H9 (cell line): ENCODE results near the gene NUP210. TPM values are rescaled to one million over a fixed set of nuclear protein-coding genes. Genes with fewer than 3 reads are reported as not detected.

ENCODE experiments used
- DNase-seq: peaks from one replicate; pipeline ENCODE4 v3.0.0-alpha.2; 2017
- H2AFZ ChIP-seq: one replicate; pipeline ENCODE4 v1.6.1; 2013; ENCODE audit warnings: mild to moderate bottlenecking, low read length, control low read depth, moderate library complexity
- H2AK5ac ChIP-seq: 2 replicates; pipeline ENCODE4 v1.6.1; 2013; ENCODE audit warnings: low read length, control low read depth, mixed read lengths; ENCODE audit not compliant: insufficient read length
- H2BK120ac ChIP-seq: one replicate; pipeline ENCODE4 v1.6.1; 2013; ENCODE audit warnings: low read depth, mild to moderate bottlenecking, low read length, control low read depth, inconsistent platforms; ENCODE audit not compliant: poor library complexity, severe bottlenecking
- H2BK12ac ChIP-seq: 2 replicates; pipeline ENCODE4 v1.6.1; 2013; ENCODE audit warnings: low read length, control low read depth, mixed read lengths, low read depth; ENCODE audit not compliant: insufficient read length
- H2BK15ac ChIP-seq: 2 replicates; pipeline ENCODE4 v1.6.1; 2013; ENCODE audit warnings: low read depth, low read length, control low read depth
- H2BK20ac ChIP-seq: one replicate; pipeline ENCODE4 v1.6.1; 2013; ENCODE audit warnings: low read depth, mild to moderate bottlenecking, low read length, control low read depth, inconsistent platforms; ENCODE audit not compliant: poor library complexity, severe bottlenecking
- H2BK5ac ChIP-seq: 2 replicates; pipeline ENCODE4 v1.6.1; 2013; ENCODE audit warnings: low read length, control low read depth, mixed read lengths; ENCODE audit not compliant: insufficient read length
- H3K14ac ChIP-seq: 2 replicates; pipeline ENCODE4 v1.6.1; 2013; ENCODE audit warnings: low read length, control low read depth; ENCODE audit not compliant: insufficient read depth
- H3K18ac ChIP-seq: 2 replicates; pipeline ENCODE4 v1.6.1; 2013; ENCODE audit warnings: low read depth, mild to moderate bottlenecking, mixed read lengths, low read length, control low read depth; ENCODE audit not compliant: insufficient read length
- H3K23ac ChIP-seq: 2 replicates; pipeline ENCODE4 v1.6.1; 2013; ENCODE audit warnings: low read length, control low read depth, mixed read lengths, low read depth; ENCODE audit not compliant: insufficient read length
- H3K23me2 ChIP-seq: 2 replicates; pipeline ENCODE4 v1.6.1; 2013; ENCODE audit warnings: low read depth, mild to moderate bottlenecking, mixed read lengths, low read length, control low read depth; ENCODE audit not compliant: insufficient read length, poor library complexity, severe bottlenecking
- H3K27ac ChIP-seq: 2 replicates; pipeline ENCODE4 v1.5.1; 2013; ENCODE audit warnings: low read length, control low read depth, mixed read lengths, low read depth; ENCODE audit not compliant: insufficient read length
- H3K27me3 ChIP-seq: 2 replicates; pipeline ENCODE4 v1.6.1; 2013; ENCODE audit warnings: low read length, control low read depth, inconsistent platforms; ENCODE audit not compliant: insufficient read depth
- H3K4ac ChIP-seq: 2 replicates; pipeline ENCODE4 v1.6.1; 2013; ENCODE audit warnings: low read depth, mild to moderate bottlenecking, control low read depth, inconsistent platforms, low read length, moderate library complexity
- H3K4me1 ChIP-seq: 2 replicates; pipeline ENCODE4 v1.6.1; 2013; ENCODE audit warnings: low read length, control low read depth, inconsistent platforms; ENCODE audit not compliant: insufficient read depth
- H3K4me2 ChIP-seq: 2 replicates; pipeline ENCODE4 v1.6.1; 2013; ENCODE audit warnings: low read length, control low read depth, mixed read lengths; ENCODE audit not compliant: insufficient read length, insufficient read depth
- H3K56ac ChIP-seq: 2 replicates; pipeline ENCODE4 v1.6.1; 2013; ENCODE audit warnings: low read depth, mild to moderate bottlenecking, mixed read lengths, low read length, control low read depth; ENCODE audit not compliant: insufficient read length
- H3K79me1 ChIP-seq: 2 replicates; pipeline ENCODE4 v1.6.1; 2013; ENCODE audit warnings: low read depth, mild to moderate bottlenecking, moderate library complexity, low read length, control low read depth, inconsistent platforms; ENCODE audit not compliant: insufficient read depth, poor library complexity, severe bottlenecking
- H3K79me2 ChIP-seq: 2 replicates; pipeline ENCODE4 v1.6.1; 2013; ENCODE audit warnings: low read length, control low read depth, inconsistent platforms; ENCODE audit not compliant: insufficient read depth
- H3K9ac ChIP-seq: 2 replicates; pipeline ENCODE4 v1.6.1; 2013; ENCODE audit warnings: low read length, control low read depth, mixed read lengths; ENCODE audit not compliant: insufficient read length; ENCODE audit errors: extremely low read depth
- H3K9me3 ChIP-seq: one replicate; pipeline ENCODE4 v1.6.1; 2013; ENCODE audit warnings: low read depth, low read length, inconsistent platforms; ENCODE audit not compliant: control insufficient read depth
- H3T11ph ChIP-seq: one replicate; pipeline ENCODE4 v1.6.1; 2013; ENCODE audit warnings: mild to moderate bottlenecking, low read length, control low read depth, inconsistent platforms
- H4K20me1 ChIP-seq: one replicate; pipeline ENCODE4 v1.6.1; 2013; ENCODE audit not compliant: control insufficient read depth, insufficient read length, insufficient read depth
- H4K5ac ChIP-seq: 2 replicates; pipeline ENCODE4 v1.6.1; 2013; ENCODE audit warnings: low read depth, mild to moderate bottlenecking, mixed read lengths, low read length, control low read depth; ENCODE audit not compliant: insufficient read length
- H4K8ac ChIP-seq: replicated peaks from 2 replicates; pipeline ENCODE4 v1.6.1; 2013; ENCODE audit warnings: low read length, control low read depth, mixed read lengths, low read depth; ENCODE audit not compliant: insufficient read length
- H4K91ac ChIP-seq: 2 replicates; pipeline ENCODE4 v1.6.1; 2013; ENCODE audit warnings: low read depth, mild to moderate bottlenecking, moderate library complexity, mixed read lengths, low read length, control low read depth; ENCODE audit not compliant: insufficient read length
- H3K27ac Mint-ChIP-seq, 3 experiments: 2 replicates in 2 of 3; 3 replicates in 1 of 3; pipeline ENCODE4 v1.8.0; 2020 to 2021; ENCODE audit warnings: mixed read lengths in 3 of 3, mild to moderate bottlenecking in 1 of 3, moderate library complexity in 1 of 3
- H3K27me3 Mint-ChIP-seq: 2 replicates; pipeline ENCODE4 v1.8.0; 2021; ENCODE audit warnings: low read depth, mild to moderate bottlenecking, moderate library complexity, mixed read lengths
- H3K36me3 Mint-ChIP-seq, 3 experiments: 2 replicates in 2 of 3; 3 replicates in 1 of 3; pipeline ENCODE4 v1.8.0; 2020 to 2021; ENCODE audit warnings: low read depth in 3 of 3, mixed read lengths in 3 of 3; ENCODE audit not compliant: insufficient read depth in 1 of 3
- H3K4me1 Mint-ChIP-seq, 2 experiments: 2 replicates each; pipeline ENCODE4 v1.8.0; 2020; ENCODE audit warnings: mixed read lengths in 2 of 2
- H3K4me3 Mint-ChIP-seq, 2 experiments: 2 replicates in 1 of 2; 3 replicates in 1 of 2; pipeline ENCODE4 v1.8.0; 2020 to 2021; ENCODE audit warnings: mild to moderate bottlenecking in 2 of 2, mixed read lengths in 2 of 2, moderate library complexity in 1 of 2
- H3K9me3 Mint-ChIP-seq, 2 experiments: 2 replicates in 1 of 2; 3 replicates in 1 of 2; pipeline ENCODE4 v1.8.0; 2020; ENCODE audit warnings: mild to moderate bottlenecking in 2 of 2, mixed read lengths in 2 of 2, moderate library complexity in 1 of 2
- CTCF ChIP-seq: fragments of 200-600 bp; sonication (generic); conservative IDR thresholded peaks from 3 replicates; pipeline ENCODE4 v1.8.0; 2021; ENCODE audit warnings: antibody characterized with exemption, mild to moderate bottlenecking
- WGBS: extraction: QIAGEN DNeasy Blood & Tissue Kit; methylation state at CpG from one replicate; pipeline ENCODE4 v1.1.7; 2013; ENCODE audit warnings: missing lambda C conversion rate, low lambda C conversion rate, mixed read lengths; ENCODE audit not compliant: insufficient read length; ENCODE audit errors: extremely low coverage; 5-methylcytosine and 5-hydroxymethylcytosine counted together
- total RNA-seq: library from RNA; stranded (reverse); gene quantifications from 2 replicates; pipeline ENCODE4 v1.2.1, GENCODE V29; 2021

The NUP210 gene
- total RNA-seq, 1 experiment from 2014 or later = 48.8 TPM

- Histone ChIP-seq H3T11ph (no peak overlapping the region), H2AFZ (no peak overlapping the region), H3K27me3 (no peaks in the 10 kb centered on the region; the same call in 1 of the 2 replicates), H3K56ac (no peak overlapping the region), H3K4ac (no peak overlapping the region), H2BK15ac (no peak overlapping the region), H3K18ac (no peak overlapping the region), H2BK5ac (no peak overlapping the region), H4K91ac (no peak overlapping the region), H2BK20ac (no peak overlapping the region), H3K23me2 (no peaks in the 10 kb centered on the region), H3K79me1 (no peaks in the 10 kb centered on the region), H3K14ac (no peak overlapping the region), H3K4me1 (no peaks in the 10 kb centered on the region), H2AK5ac (no peak overlapping the region), H2BK120ac (no peak overlapping the region), H3K23ac (no peak overlapping the region), H3K27ac (no peak overlapping the region), H4K5ac (no peak overlapping the region), H3K4me2 (no peak overlapping the region), H2BK12ac (no peak overlapping the region), H4K8ac (no peak overlapping the region), H3K79me2 (no peaks in the 10 kb centered on the region), H3K9ac (no peak overlapping the region), H4K20me1 (no peaks in the 10 kb centered on the region), H3K9me3 (no peaks in the 10 kb centered on the region)
- Mint-ChIP-seq H3K27me3 (peaks cover 28% of the 10 kb centered on the region), H3K36me3 (no peaks in the 10 kb centered on the region), H3K4me3 (no peak overlapping the region), H3K27ac (no peak overlapping the region), H3K4me1 (peaks cover 7 to 12% of the 10 kb centered on the region in 2 experiments), H3K9me3 (no peaks in the 10 kb centered on the region; a peak in 1 of 5 replicates)
- no peak for DNase-seq
- no peak for TF ChIP-seq CTCF
- no CpG with 5 or more reads among the region's 4 CpGs for WGBS
Observed at GRCh38 chr3:13457593-13457992, 37.5 kb upstream of the NUP210 start.
